ENCODE results near the gene TMEM63C.

The TMEM63C gene

GRCh38 chr14:77197988-77198387, 16.4 kb downstream of the TMEM63C start:
- DNase-seq (ENCODE audit: low read depth in 3 of 3), result no peak

GRCh38 chr14:77198561-77198960, 17.0 kb downstream of the TMEM63C start:
- no peak for DNase-seq (ENCODE audit: low read depth in 3 of 3)

- no peak for DNase-seq (ENCODE audit: low read depth in 3 of 3)
Measured at GRCh38 chr14:77199590-77199989, 18.0 kb downstream of the TMEM63C start.

- DNase-seq (ENCODE audit: low read depth in 3 of 3), result no peak
Measured at GRCh38 chr14:77200406-77200985, 18.9 kb downstream of the TMEM63C start.

- no peak for DNase-seq (ENCODE audit: low read depth in 3 of 3)
Measured at GRCh38 chr14:77201696-77202095, 20.1 kb downstream of the TMEM63C start.

GRCh38 chr14:77203611-77204458, 22.2 kb downstream of the TMEM63C start:
- DNase-seq (ENCODE audit: low read depth in 3 of 3), result no peak

GRCh38 chr14:77204459-77204771, 22.8 kb downstream of the TMEM63C start:
- no peak for DNase-seq (ENCODE audit: low read depth in 3 of 3)

- DNase-seq (ENCODE audit: low read depth in 3 of 3), result no peak
Measured at GRCh38 chr14:77204907-77205306, 23.3 kb downstream of the TMEM63C start.

GRCh38 chr14:77205566-77205965, 24.0 kb downstream of the TMEM63C start:
- DNase-seq (ENCODE audit: low read depth in 3 of 3), result no peak

GRCh38 chr14:77206261-77206824, 24.7 kb downstream of the TMEM63C start:
- DNase-seq (ENCODE audit: low read depth in 3 of 3), result no peak

- no peak for DNase-seq (ENCODE audit: low read depth in 3 of 3)
Measured at GRCh38 chr14:77206877-77207389, 25.3 kb downstream of the TMEM63C start.

- peak; percentile 15 to 21 (median 15) for DNase-seq (ENCODE audit: low read depth in 3 of 3)
Measured at GRCh38 chr14:77208291-77208978, 26.8 kb downstream of the TMEM63C start.

- DNase-seq (ENCODE audit: low read depth in 3 of 3), result no peak
Measured at GRCh38 chr14:77208979-77209318, 27.4 kb downstream of the TMEM63C start.

- no peak for DNase-seq (ENCODE audit: low read depth in 3 of 3)
Measured at GRCh38 chr14:77212097-77212870, 30.7 kb downstream of the TMEM63C start.

GRCh38 chr14:77212943-77213678, 31.5 kb downstream of the TMEM63C start:
- peak; percentile 8 to 22 (median 20) for DNase-seq (ENCODE audit: low read depth in 3 of 3)

GRCh38 chr14:77213679-77214016, 32.0 kb downstream of the TMEM63C start:
- DNase-seq (ENCODE audit: low read depth in 3 of 3), result no peak

GRCh38 chr14:77214216-77214615, 32.6 kb downstream of the TMEM63C start:
- no peak for DNase-seq (ENCODE audit: low read depth in 3 of 3)

GRCh38 chr14:77217551-77217950, 36.0 kb downstream of the TMEM63C start:
- no peak for DNase-seq (ENCODE audit: low read depth in 3 of 3)

- no peak for DNase-seq (ENCODE audit: low read depth in 3 of 3)
Measured at GRCh38 chr14:77219591-77219990, 38.0 kb downstream of the TMEM63C start.

- no peak for DNase-seq (ENCODE audit: low read depth in 3 of 3)
Measured at GRCh38 chr14:77220246-77221017, 38.8 kb downstream of the TMEM63C start.
